Measurements from ENCODE around the gene SF3A1. TPM values are rescaled to one million over a fixed set of nuclear protein-coding genes. Genes with fewer than 3 reads are reported as not detected.

Gene SF3A1
- total and polyA plus RNA-seq, 2 donors (not counting 3 experiments of a cell fraction or from before 2014, with no cell fraction given): 60.2 to 187 TPM

DNA sequence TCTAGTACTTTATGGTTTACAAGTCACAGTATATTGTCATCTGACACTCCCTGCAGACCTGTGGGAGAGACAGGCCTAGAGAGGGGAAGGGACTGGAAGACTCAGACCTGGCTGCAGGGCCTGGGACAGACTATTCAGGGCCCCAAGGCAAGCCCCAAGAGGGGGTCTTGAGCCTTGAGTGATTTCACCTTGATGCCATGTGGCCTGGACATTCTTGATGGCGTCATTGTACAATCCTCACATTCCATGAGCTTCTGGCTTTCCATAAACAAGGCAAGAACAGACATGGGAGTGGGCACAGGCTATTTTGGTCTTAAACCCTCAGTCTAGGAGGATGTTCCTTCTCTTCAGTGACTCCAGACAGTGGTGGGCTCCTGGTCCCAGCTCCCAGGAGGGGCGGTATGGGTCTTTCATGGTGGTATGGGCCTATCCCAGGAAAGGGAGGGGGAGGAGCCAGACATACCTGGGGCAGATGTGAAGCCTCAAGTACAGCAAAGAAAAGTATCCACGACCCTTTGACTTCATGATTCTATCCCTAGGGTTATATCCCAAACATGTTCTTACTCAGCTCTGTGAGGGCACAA is 28.1 kb downstream of the SF3A1 start:
- dilution Hi-C loops (cut with MboI; ENCODE audit: extremely low pct_ligation_motif_present, low sequenced_read_pairs): no loop called here
- no peak overlapping the region for H3K9ac ChIP-seq (replicated peaks; ENCODE audit: extremely low read depth, insufficient read depth, low read length)

GRCh38 chr22:30327864-30328345 is 28.8 kb downstream of the SF3A1 start:
- Histone ChIP-seq H2AFZ (ENCODE audit: low read depth, low read length) (no peak overlapping the region), H3K9me1 (replicated peaks; ENCODE audit: control insufficient read depth, extremely low read depth, insufficient read depth, low read length) (no peaks in the 10 kb centered on the region), H3K79me2 (ENCODE audit: control insufficient read depth, insufficient read depth, low read length) (no peaks in the 10 kb centered on the region), H3K4me3 (replicated peaks in 1 of 3; ENCODE audit: insufficient read depth in 1 of 3, low read depth in 1 of 3, low read length in 3 of 3) (no peak overlapping the region), H3K27ac (ENCODE audit: insufficient read depth, low read depth, low read length) (no peak overlapping the region), H3K36me3 (ENCODE audit: control insufficient read depth in 2 of 2, extremely low read depth in 1 of 2, insufficient read depth in 2 of 2, low read length in 2 of 2) (peaks cover 3 to 7% of the 10 kb centered on the region in 2 experiments), H3K27me3 (ENCODE audit: control insufficient read depth in 2 of 2, insufficient read depth in 2 of 2, low read length in 2 of 2) (no peaks in the 10 kb centered on the region), H3K9me3 (replicated peaks; ENCODE audit: control insufficient read depth, insufficient read depth, low read length) (no peaks in the 10 kb centered on the region), H3K9ac (replicated peaks; ENCODE audit: extremely low read depth, insufficient read depth, low read length) (no peak overlapping the region), H3K4me1 (ENCODE audit: control insufficient read depth, extremely low read depth, insufficient read depth, low read length) (peaks cover 13% of the 10 kb centered on the region), H4K20me1 (replicated peaks; ENCODE audit: control insufficient read depth, extremely low read depth, insufficient read depth, low read length) (no peaks in the 10 kb centered on the region), H3K4me2 (ENCODE audit: insufficient read depth, low read length) (no peak overlapping the region)
- dilution Hi-C loops (cut with MboI; ENCODE audit: extremely low pct_ligation_motif_present, low sequenced_read_pairs): no loop called here
- intact Hi-C loops (cut with micrococcal nuclease): loop anchor here (2.0 kb wide), 1 partner anchor 29 kb away; the partner anchor contains the start of genes CCDC157 and SF3A1
- ChIA-PET POLR2A (interaction anchor here (1.2 to 1.8 kb wide), 2 partner anchors 28 to 40 kb away, joined by 4 to 7 read pairs; partner anchors contain the start of gene CASTOR1), CTCF (interaction anchor here (1.2 to 14.7 kb wide), 6 partner anchors 24 to 64 kb away, joined by 4 to 164 read pairs (median 13); partner anchors contain the start of gene CASTOR1)
- FAIRE-seq (peak; percentile 8), DNase-seq (ENCODE audit: low read depth, low spot score) (no peak)
- TF ChIP-seq POLR2A (IDR thresholded peaks at IDR 0.05; ENCODE audit: low read depth, low read length) (no peak), EZH2 (IDR thresholded peaks at IDR 0.05; ENCODE audit: borderline replicate concordance, low read depth, low read length, severe bottlenecking) (no peak), POLR2AphosphoS5 (IDR thresholded peaks at IDR 0.05; ENCODE audit: insufficient read depth, low read depth, low read length) (no peak), GATA2 (IDR thresholded peaks at IDR 0.05; ENCODE audit: insufficient read depth, insufficient read length, low read depth, low read length) (no peak), FOS (IDR thresholded peaks at IDR 0.05; ENCODE audit: borderline replicate concordance, insufficient read depth, low read length) (no peak)
- TF ChIP-seq, protein P1, sequence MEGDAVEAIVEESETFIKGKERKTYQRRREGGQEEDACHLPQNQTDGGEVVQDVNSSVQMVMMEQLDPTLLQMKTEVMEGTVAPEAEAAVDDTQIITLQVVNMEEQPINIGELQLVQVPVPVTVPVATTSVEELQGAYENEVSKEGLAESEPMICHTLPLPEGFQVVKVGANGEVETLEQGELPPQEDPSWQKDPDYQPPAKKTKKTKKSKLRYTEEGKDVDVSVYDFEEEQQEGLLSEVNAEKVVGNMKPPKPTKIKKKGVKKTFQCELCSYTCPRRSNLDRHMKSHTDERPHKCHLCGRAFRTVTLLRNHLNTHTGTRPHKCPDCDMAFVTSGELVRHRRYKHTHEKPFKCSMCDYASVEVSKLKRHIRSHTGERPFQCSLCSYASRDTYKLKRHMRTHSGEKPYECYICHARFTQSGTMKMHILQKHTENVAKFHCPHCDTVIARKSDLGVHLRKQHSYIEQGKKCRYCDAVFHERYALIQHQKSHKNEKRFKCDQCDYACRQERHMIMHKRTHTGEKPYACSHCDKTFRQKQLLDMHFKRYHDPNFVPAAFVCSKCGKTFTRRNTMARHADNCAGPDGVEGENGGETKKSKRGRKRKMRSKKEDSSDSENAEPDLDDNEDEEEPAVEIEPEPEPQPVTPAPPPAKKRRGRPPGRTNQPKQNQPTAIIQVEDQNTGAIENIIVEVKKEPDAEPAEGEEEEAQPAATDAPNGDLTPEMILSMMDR (IDR thresholded peaks at IDR 0.05; ENCODE audit: extremely low read depth in 1 of 2, insufficient read depth in 1 of 2, low read depth in 1 of 2, low read length in 2 of 2): no peak
- TF ChIP-seq, protein P2, sequence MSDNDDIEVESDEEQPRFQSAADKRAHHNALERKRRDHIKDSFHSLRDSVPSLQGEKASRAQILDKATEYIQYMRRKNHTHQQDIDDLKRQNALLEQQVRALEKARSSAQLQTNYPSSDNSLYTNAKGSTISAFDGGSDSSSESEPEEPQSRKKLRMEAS (IDR thresholded peaks at IDR 0.05; ENCODE audit: insufficient read depth, insufficient read length): no peak
- no TSS peak for BruUV-seq (replicated peaks)

More for the DNA sequence above, 28.1 kb downstream of the SF3A1 start:
- intact Hi-C loops (cut with micrococcal nuclease): no loop called here
- Histone ChIP-seq H3K79me2 (ENCODE audit: control insufficient read depth, insufficient read depth, low read length) (no peaks in the 10 kb centered on the region), H4K20me1 (replicated peaks; ENCODE audit: control insufficient read depth, extremely low read depth, insufficient read depth, low read length) (no peaks in the 10 kb centered on the region), H3K4me2 (ENCODE audit: insufficient read depth, low read length) (no peak overlapping the region), H3K27ac (ENCODE audit: insufficient read depth, low read depth, low read length) (no peak overlapping the region), H2AFZ (ENCODE audit: low read depth, low read length) (no peak overlapping the region), H3K36me3 (ENCODE audit: control insufficient read depth in 2 of 2, extremely low read depth in 1 of 2, insufficient read depth in 2 of 2, low read length in 2 of 2) (peaks cover 6 to 13% of the 10 kb centered on the region in 2 experiments), H3K9me3 (replicated peaks; ENCODE audit: control insufficient read depth, insufficient read depth, low read length) (no peaks in the 10 kb centered on the region), H3K27me3 (ENCODE audit: control insufficient read depth in 2 of 2, insufficient read depth in 2 of 2, low read length in 2 of 2) (no peaks in the 10 kb centered on the region), H3K9me1 (replicated peaks; ENCODE audit: control insufficient read depth, extremely low read depth, insufficient read depth, low read length) (no peaks in the 10 kb centered on the region), H3K4me3 (replicated peaks in 1 of 3; ENCODE audit: insufficient read depth in 1 of 3, low read depth in 1 of 3, low read length in 3 of 3) (no peak overlapping the region), H3K4me1 (ENCODE audit: control insufficient read depth, extremely low read depth, insufficient read depth, low read length) (peaks cover 13% of the 10 kb centered on the region)
- CTCF ChIA-PET: interaction anchor here (1.2 to 14.7 kb wide), 6 partner anchors 24 to 64 kb away, joined by 4 to 164 read pairs (median 13); partner anchors contain the start of gene CASTOR1
- DNase-seq (ENCODE audit: low read depth, low spot score) (no peak), FAIRE-seq (no peak)
- TF ChIP-seq, protein P1 (IDR thresholded peaks at IDR 0.05; ENCODE audit: extremely low read depth in 1 of 2, insufficient read depth in 1 of 2, low read depth in 1 of 2, low read length in 2 of 2): no peak
- no peak for TF ChIP-seq POLR2A (IDR thresholded peaks at IDR 0.05; ENCODE audit: low read depth, low read length)
- no TSS peak for BruUV-seq (replicated peaks)
- POLR2A ChIA-PET: interaction anchor here (1.8 kb wide), 1 partner anchor 28 kb away, joined by 4 read pairs; no protein-coding TSS in a partner anchor
